OCI-LY1 (cell line): ENCODE data around the gene OLFM1.
"Not testable (repeated sequence)": the region's sequence is repeated elsewhere in the genome, so short reads cannot be mapped to it uniquely, and the experiment has no call there.

Source experiments
- H2AFZ ChIP-seq: fragments of 200-600 bp; sonication (generic), shearing (Covaris generic); 2 replicates; pipeline ENCODE4 v1.6.0; 2014; ENCODE audit warnings: antibody characterized with exemption, mild to moderate bottlenecking, low read length
- H3F3A ChIP-seq: fragments of 200-600 bp; sonication (generic), shearing (Covaris generic); 2 replicates; pipeline ENCODE4 v1.6.0; 2014; ENCODE audit warnings: mild to moderate bottlenecking, antibody characterized with exemption, low read length, moderate library complexity; ENCODE audit not compliant: insufficient read depth
- H3K27ac ChIP-seq: fragments of 200-600 bp; sonication (generic); 2 replicates; pipeline ENCODE4 v1.5.1; 2014; ENCODE audit warnings: low read length, mixed run types, mild to moderate bottlenecking, low read depth; ENCODE audit not compliant: poor library complexity, severe bottlenecking
- H3K27me3 ChIP-seq: fragments of 200-600 bp; sonication (generic); 2 replicates; pipeline ENCODE4 v1.6.0; 2014; ENCODE audit warnings: antibody characterized with exemption, mild to moderate bottlenecking, low read length, moderate library complexity; ENCODE audit not compliant: insufficient read depth
- H3K36me3 ChIP-seq: fragments of 200-600 bp; sonication (generic); 2 replicates; pipeline ENCODE4 v1.6.1; 2014; ENCODE audit warnings: mild to moderate bottlenecking, antibody characterized with exemption, low read length, moderate library complexity, mixed read lengths; ENCODE audit not compliant: insufficient read depth
- H3K4me1 ChIP-seq: fragments of 200-600 bp; sonication (generic); 2 replicates; pipeline ENCODE4 v1.5.1; 2014; ENCODE audit warnings: mild to moderate bottlenecking, low read length, moderate library complexity; ENCODE audit not compliant: insufficient read depth, severe bottlenecking
- H3K4me2 ChIP-seq: fragments of 200-600 bp; sonication (generic), shearing (Covaris generic); 2 replicates; pipeline ENCODE4 v1.6.1; 2014; ENCODE audit warnings: low read length
- H3K4me3 ChIP-seq: fragments of 200-600 bp; sonication (generic); 2 replicates; pipeline ENCODE4 v1.5.1; 2014; ENCODE audit warnings: low read length, low read depth, mild to moderate bottlenecking, mixed read lengths; ENCODE audit not compliant: poor library complexity, severe bottlenecking
- H3K79me2 ChIP-seq: fragments of 200-600 bp; shearing (Covaris generic); 2 replicates; pipeline ENCODE4 v1.6.1; 2016; ENCODE audit warnings: mixed run types, low read length, mixed read lengths; ENCODE audit not compliant: insufficient read depth
- H3K9ac ChIP-seq: fragments of 200-600 bp; sonication (generic), shearing (Covaris generic); 2 replicates; pipeline ENCODE4 v1.6.1; 2014; ENCODE audit warnings: mild to moderate bottlenecking, low read length, mixed read lengths
- H3K9me2 ChIP-seq: fragments of 200-600 bp; sonication (generic), shearing (Covaris generic); 2 replicates; pipeline ENCODE4 v1.6.1; 2014; ENCODE audit warnings: low read depth, mild to moderate bottlenecking, low read length, mixed read lengths
- H3K9me3 ChIP-seq: fragments of 200-600 bp; shearing (Covaris generic); 2 replicates; pipeline ENCODE4 v1.6.1; 2014; ENCODE audit warnings: low read length, mixed read lengths
- H4K20me1 ChIP-seq: fragments of 200-600 bp; sonication (generic), shearing (Covaris generic); 2 replicates; pipeline ENCODE4 v1.6.0; 2016; ENCODE audit warnings: mild to moderate bottlenecking, low read length; ENCODE audit not compliant: insufficient read depth
- CTCF ChIP-seq: fragments of 200-600 bp; sonication (generic), shearing (Covaris generic); IDR thresholded peaks from 2 replicates; pipeline ENCODE4 v1.5.1; 2017; ENCODE audit warnings: mild to moderate bottlenecking, antibody characterized with exemption, low read length, moderate library complexity, mixed read lengths
- EZH2 ChIP-seq: fragments of 200-600 bp; sonication (generic), shearing (Covaris generic); IDR thresholded peaks from 2 replicates; pipeline ENCODE4 v1.8.0; 2017; ENCODE audit warnings: borderline replicate concordance, mixed run types, mild to moderate bottlenecking, antibody characterized with exemption, low read length, moderate library complexity, mixed read lengths

OLFM1 gene

GRCh38 chr9:135108831-135109510, 21.5 kb downstream of the OLFM1 start:
- Histone ChIP-seq H2AFZ (no peak overlapping the region), H4K20me1 (no peaks in the 10 kb centered on the region), H3F3A (no peaks in the 10 kb centered on the region), H3K36me3 (no peaks in the 10 kb centered on the region), H3K4me1 (no peaks in the 10 kb centered on the region), H3K27ac (no peak overlapping the region), H3K9ac (no peak overlapping the region), H3K27me3 (no peaks in the 10 kb centered on the region; the same call in 1 of the 2 replicates), H3K4me2 (no peak overlapping the region), H3K79me2 (no peaks in the 10 kb centered on the region), H3K9me3 (no peaks in the 10 kb centered on the region), H3K4me3 (no peak overlapping the region), H3K9me2 (no peaks in the 10 kb centered on the region)
- no peak for TF ChIP-seq CTCF

- Histone ChIP-seq H3K4me2 (no peak overlapping the region), H3K36me3 (no peaks in the 10 kb centered on the region), H3K27me3 (no peaks in the 10 kb centered on the region; the same call in 1 of the 2 replicates)
Observed at GRCh38 chr9:135109650-135110049, 22.2 kb downstream of the OLFM1 start.

GRCh38 chr9:135110416-135110815, 22.9 kb downstream of the OLFM1 start:
- H3K4me2 ChIP-seq = no peak overlapping the region
- H3K27ac ChIP-seq = no peak overlapping the region
- H3K4me1 ChIP-seq = no peaks in the 10 kb centered on the region
- no peaks in the 10 kb centered on the region for H3F3A ChIP-seq
- no peaks in the 10 kb centered on the region for H3K9me3 ChIP-seq
- no peaks in the 10 kb centered on the region for H3K9me2 ChIP-seq
- no peaks in the 10 kb centered on the region for H3K36me3 ChIP-seq
- no peaks in the 10 kb centered on the region for H3K79me2 ChIP-seq
- no peak for TF ChIP-seq EZH2
- no peak for TF ChIP-seq CTCF
- no peak overlapping the region for H2AFZ ChIP-seq
- no peak overlapping the region for H3K9ac ChIP-seq
- H3K27me3 ChIP-seq = no peaks in the 10 kb centered on the region; the same call in 1 of the 2 replicates
- H3K4me3 ChIP-seq = no peak overlapping the region
- no peaks in the 10 kb centered on the region for H4K20me1 ChIP-seq

More at GRCh38 chr9:135109650-135110049, 22.2 kb downstream of the OLFM1 start:
- H3K4me1 ChIP-seq = no peaks in the 10 kb centered on the region
- no peak overlapping the region for H3K27ac ChIP-seq
- no peaks in the 10 kb centered on the region for H3K9me2 ChIP-seq
- no peaks in the 10 kb centered on the region for H3K79me2 ChIP-seq
- H2AFZ ChIP-seq = no peak overlapping the region
- H3F3A ChIP-seq = no peaks in the 10 kb centered on the region
- H3K9ac ChIP-seq = no peak overlapping the region
- TF ChIP-seq EZH2 (no peak), CTCF (no peak)
- no peaks in the 10 kb centered on the region for H3K9me3 ChIP-seq
- no peak overlapping the region for H3K4me3 ChIP-seq
- no peaks in the 10 kb centered on the region for H4K20me1 ChIP-seq

GRCh38 chr9:135111600-135111999, 24.1 kb downstream of the OLFM1 start:
- H3K4me3 ChIP-seq, H3K27ac ChIP-seq: not testable (repeated sequence)

More at GRCh38 chr9:135111600-135111999, 24.1 kb downstream of the OLFM1 start:
- not testable (repeated sequence) for H3K9me3 ChIP-seq, H3K79me2 ChIP-seq, H3K4me2 ChIP-seq, H3K36me3 ChIP-seq, H3K4me1 ChIP-seq, H3K9me2 ChIP-seq, H4K20me1 ChIP-seq, H3K9ac ChIP-seq, H3F3A ChIP-seq, H3K27me3 ChIP-seq, H2AFZ ChIP-seq
